ENCODE data around the gene TMEM131. TPM values are rescaled to one million over a fixed set of nuclear protein-coding genes. Genes with fewer than 3 reads are reported as not detected.

TMEM131 gene
- total RNA-seq, 2 donors from 2014 or later = 39.0 to 43.0 TPM

DNA sequence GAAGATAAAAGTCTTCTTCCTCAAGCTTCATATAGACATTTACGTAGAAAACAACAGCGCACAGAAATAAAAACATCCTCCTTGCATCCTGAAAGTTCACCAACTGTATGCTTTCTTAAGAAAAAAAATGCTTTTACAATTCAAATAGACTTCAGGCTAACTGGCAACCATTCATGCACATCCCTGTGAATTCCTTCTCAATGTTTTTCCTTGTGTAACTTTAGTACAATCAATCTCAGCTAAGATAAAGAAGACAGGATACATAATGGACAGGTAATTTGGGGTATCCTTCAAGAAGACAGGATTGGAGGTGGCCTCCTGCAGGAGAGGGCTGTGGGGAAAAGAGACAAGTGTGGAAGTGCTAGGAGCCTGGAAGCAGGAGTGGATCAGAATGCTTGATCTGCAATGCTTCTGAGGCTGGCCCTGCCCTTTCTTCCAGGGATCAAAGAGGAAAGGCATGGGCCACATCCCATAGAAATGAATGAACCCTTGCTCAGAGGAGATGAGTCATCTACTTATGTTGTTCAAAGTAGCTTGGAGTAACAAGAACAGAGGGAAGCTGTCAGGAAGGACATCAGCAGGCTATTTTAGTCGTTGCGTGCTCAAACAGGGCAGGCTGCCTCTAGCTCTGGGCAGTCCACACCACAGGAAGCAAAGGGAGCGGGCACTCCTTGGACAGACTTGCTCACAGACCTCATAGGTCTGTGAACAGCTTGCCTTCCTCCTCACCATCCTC is 126.6 kb downstream of the TMEM131 start:
- H3K27me3 Mint-ChIP-seq (ENCODE audit: insufficient read depth) = no peaks in the 10 kb centered on the region
- TF ChIP-seq, protein P1, sequence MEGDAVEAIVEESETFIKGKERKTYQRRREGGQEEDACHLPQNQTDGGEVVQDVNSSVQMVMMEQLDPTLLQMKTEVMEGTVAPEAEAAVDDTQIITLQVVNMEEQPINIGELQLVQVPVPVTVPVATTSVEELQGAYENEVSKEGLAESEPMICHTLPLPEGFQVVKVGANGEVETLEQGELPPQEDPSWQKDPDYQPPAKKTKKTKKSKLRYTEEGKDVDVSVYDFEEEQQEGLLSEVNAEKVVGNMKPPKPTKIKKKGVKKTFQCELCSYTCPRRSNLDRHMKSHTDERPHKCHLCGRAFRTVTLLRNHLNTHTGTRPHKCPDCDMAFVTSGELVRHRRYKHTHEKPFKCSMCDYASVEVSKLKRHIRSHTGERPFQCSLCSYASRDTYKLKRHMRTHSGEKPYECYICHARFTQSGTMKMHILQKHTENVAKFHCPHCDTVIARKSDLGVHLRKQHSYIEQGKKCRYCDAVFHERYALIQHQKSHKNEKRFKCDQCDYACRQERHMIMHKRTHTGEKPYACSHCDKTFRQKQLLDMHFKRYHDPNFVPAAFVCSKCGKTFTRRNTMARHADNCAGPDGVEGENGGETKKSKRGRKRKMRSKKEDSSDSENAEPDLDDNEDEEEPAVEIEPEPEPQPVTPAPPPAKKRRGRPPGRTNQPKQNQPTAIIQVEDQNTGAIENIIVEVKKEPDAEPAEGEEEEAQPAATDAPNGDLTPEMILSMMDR (conservative IDR thresholded peaks at IDR 0.05) = no peak
- H3K4me3 Mint-ChIP-seq = no peak overlapping the region
- peak; percentile 61 for DNase-seq
- H3K9me3 Mint-ChIP-seq = peaks cover 33% of the 10 kb centered on the region
- peaks cover 12% of the 10 kb centered on the region for H3K4me1 Mint-ChIP-seq
- peak overlapping the region; percentile 40 for H3K27ac Mint-ChIP-seq
- no peak overlapping the region for H3K27ac ChIP-seq (ENCODE audit: low read depth, low read length)
- H3K9ac ChIP-seq (ENCODE audit: extremely low read depth, low read length, poor library complexity, severe bottlenecking) = no peak overlapping the region
- 71 to 81% methylated on average over 5 of the region's 5 CpGs for WGBS, 2 experiments (ENCODE audit: insufficient coverage in 1 of 2, insufficient read length in 1 of 2)
- H3K36me3 Mint-ChIP-seq (ENCODE audit: low read depth) = peaks cover 44% of the 10 kb centered on the region
- H3K4me3 ChIP-seq (ENCODE audit: low read length) = no peak overlapping the region
- H3K36me3 ChIP-seq (ENCODE audit: control insufficient read depth, insufficient read depth, low read length) = peaks cover 33% of the 10 kb centered on the region
- H3K9me3 ChIP-seq (ENCODE audit: control insufficient read depth, low read length) = peaks cover 43% of the 10 kb centered on the region
- no peaks in the 10 kb centered on the region for H3K4me1 ChIP-seq (ENCODE audit: control insufficient read depth, insufficient read depth, low read length)
- no peaks in the 10 kb centered on the region for H3K27me3 ChIP-seq (ENCODE audit: control insufficient read depth, insufficient read depth, low read length, poor library complexity, severe bottlenecking)

DNA sequence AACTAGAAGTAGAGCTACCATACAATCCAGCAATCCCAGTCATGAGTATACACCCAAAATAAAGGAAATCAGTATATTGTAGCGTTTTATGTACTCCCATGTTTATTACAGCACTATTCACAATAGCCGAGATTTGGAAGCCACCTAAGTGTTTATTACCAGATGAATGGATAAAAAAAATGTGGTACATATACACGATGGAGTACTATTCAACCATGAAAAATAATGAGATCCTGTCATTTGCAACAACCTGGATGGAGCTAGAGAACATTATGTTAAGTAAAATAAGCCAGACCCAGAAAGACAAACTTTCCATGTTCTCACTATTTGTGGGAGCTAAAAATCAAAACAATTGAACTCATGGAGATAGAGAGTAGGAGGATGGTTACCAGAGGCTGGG is 131.9 kb downstream of the TMEM131 start:
- Mint-ChIP-seq H3K27ac (no peak overlapping the region), H3K9me3 (peaks cover 8% of the 10 kb centered on the region), H3K36me3 (ENCODE audit: low read depth) (peaks cover 29% of the 10 kb centered on the region), H3K4me3 (no peak overlapping the region), H3K27me3 (ENCODE audit: insufficient read depth) (no peaks in the 10 kb centered on the region), H3K4me1 (peaks cover 3% of the 10 kb centered on the region)
- peaks cover 30% of the 10 kb centered on the region for H3K36me3 ChIP-seq (ENCODE audit: control insufficient read depth, insufficient read depth, low read length)
- TF ChIP-seq, protein P1 (conservative IDR thresholded peaks at IDR 0.05) = no peak
- peaks cover 23% of the 10 kb centered on the region for H3K9me3 ChIP-seq (ENCODE audit: control insufficient read depth, low read length)
- H3K4me3 ChIP-seq (ENCODE audit: low read length) = no peak overlapping the region
- no peak overlapping the region for H3K9ac ChIP-seq (ENCODE audit: extremely low read depth, low read length, poor library complexity, severe bottlenecking)
- peaks cover 1% of the 10 kb centered on the region for H3K4me1 ChIP-seq (ENCODE audit: control insufficient read depth, insufficient read depth, low read length)
- DNase-seq = no peak
- WGBS, 2 experiments (ENCODE audit: insufficient coverage in 1 of 2, insufficient read length in 1 of 2) = 97 to 100% methylated on average over 2 to 3 of the region's 3 CpGs
- no peaks in the 10 kb centered on the region for H3K27me3 ChIP-seq (ENCODE audit: control insufficient read depth, insufficient read depth, low read length, poor library complexity, severe bottlenecking)
- no peak overlapping the region for H3K27ac ChIP-seq (ENCODE audit: low read depth, low read length)

DNA sequence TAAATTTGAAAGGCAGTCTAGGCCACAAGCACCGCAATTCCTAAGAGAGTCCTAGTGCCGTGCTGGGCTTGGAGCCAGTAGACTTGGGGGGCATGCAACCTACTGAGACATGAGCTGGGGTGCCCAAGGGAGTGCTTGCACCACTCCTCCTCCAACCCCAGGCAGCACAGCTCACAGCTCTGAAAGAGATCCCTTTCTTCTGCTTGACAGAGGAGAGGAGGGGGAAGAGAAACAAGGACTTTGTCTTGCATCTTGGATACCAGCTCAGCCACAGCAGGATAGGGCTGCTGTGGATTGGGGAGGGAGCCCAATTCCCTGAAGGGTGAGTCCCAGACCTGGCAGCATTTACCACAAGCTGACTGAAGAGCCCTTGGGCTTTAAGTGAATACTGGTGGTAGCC is 134.6 kb downstream of the TMEM131 start:
- H3K36me3 Mint-ChIP-seq (ENCODE audit: low read depth) = peaks cover 25% of the 10 kb centered on the region
- Histone ChIP-seq H3K4me3 (ENCODE audit: low read length) (no peak overlapping the region), H3K9ac (ENCODE audit: extremely low read depth, low read length, poor library complexity, severe bottlenecking) (no peak overlapping the region), H3K27ac (ENCODE audit: low read depth, low read length) (no peak overlapping the region), H3K4me1 (ENCODE audit: control insufficient read depth, insufficient read depth, low read length) (peaks cover 5% of the 10 kb centered on the region), H3K27me3 (ENCODE audit: control insufficient read depth, insufficient read depth, low read length, poor library complexity, severe bottlenecking) (no peaks in the 10 kb centered on the region), H3K36me3 (ENCODE audit: control insufficient read depth, insufficient read depth, low read length) (peaks cover 37% of the 10 kb centered on the region), H3K9me3 (ENCODE audit: control insufficient read depth, low read length) (peaks cover 23% of the 10 kb centered on the region)
- H3K4me3 Mint-ChIP-seq = no peak overlapping the region
- H3K9me3 Mint-ChIP-seq = peaks cover 7% of the 10 kb centered on the region
- H3K4me1 Mint-ChIP-seq = peaks cover 7% of the 10 kb centered on the region
- 89 to 93% methylated on average over 2 of the region's 2 CpGs for WGBS, 2 experiments (ENCODE audit: insufficient coverage in 1 of 2, insufficient read length in 1 of 2)
- TF ChIP-seq, protein P1 (conservative IDR thresholded peaks at IDR 0.05) = no peak
- no peak overlapping the region for H3K27ac Mint-ChIP-seq
- no peaks in the 10 kb centered on the region for H3K27me3 Mint-ChIP-seq (ENCODE audit: insufficient read depth)
- DNase-seq = no peak

Measured in endodermal cell (in vitro differentiated cells).